ENCODE results near the gene MYMX. TPM values are rescaled to one million over a fixed set of nuclear protein-coding genes. Genes with fewer than 3 reads are reported as not detected.

MYMX gene
- total and polyA plus RNA-seq, 2 of the 13 experiments (the other 11 are each of a cell fraction or from before 2014, with no cell fraction given), result not detected

- TF ChIP-seq ETV5 (CRISPR knock-in tag; IDR thresholded peaks at IDR 0.05; ENCODE audit: borderline replicate concordance) (no peak), ZSCAN25 (CRISPR knock-in tag; IDR thresholded peaks at IDR 0.05) (no peak), NCOA2 (CRISPR knock-in tag; IDR thresholded peaks at IDR 0.05) (no peak), HDAC1 (CRISPR knock-in tag; IDR thresholded peaks at IDR 0.05) (no peak), SMARCE1 (IDR thresholded peaks at IDR 0.05; ENCODE audit: borderline replicate concordance) (no peak), SMC3 (IDR thresholded peaks at IDR 0.05; ENCODE audit: low read length) (no peak), GLMP (CRISPR knock-in tag; IDR thresholded peaks at IDR 0.05; ENCODE audit: borderline replicate concordance) (no peak), TFDP1 (CRISPR knock-in tag; IDR thresholded peaks at IDR 0.05; ENCODE audit: borderline replicate concordance) (no peak), ZBTB14 (CRISPR knock-in tag; IDR thresholded peaks at IDR 0.05) (no peak), MAFF (IDR thresholded peaks at IDR 0.05; ENCODE audit: low read depth, low read length) (no peak), RBAK (CRISPR knock-in tag; IDR thresholded peaks at IDR 0.05) (no peak), SIN3A (IDR thresholded peaks at IDR 0.05; ENCODE audit: borderline replicate concordance, low read depth, low read length) (no peak), ZNF207 (IDR thresholded peaks at IDR 0.05; ENCODE audit: borderline replicate concordance) (no peak), ZIK1 (CRISPR knock-in tag; IDR thresholded peaks at IDR 0.05; ENCODE audit: borderline replicate concordance, low read depth) (no peak), POLR2G (IDR thresholded peaks at IDR 0.05; ENCODE audit: low read depth, low read length) (no peak)
These were observed 46.7 kb upstream of the MYMX start (continued) for GRCh38 chr6:44169886-44170570.
